Myocyte (in vitro differentiated cells): Measurements from ENCODE around the gene LRCH4. TPM values are rescaled to one million over a fixed set of nuclear protein-coding genes. Genes with fewer than 3 reads are reported as not detected.

Source experiments
- DNase-seq: peaks from one replicate; pipeline ENCODE4 v3.0.0-alpha.2; 2012; ENCODE audit warnings: low read depth
- total RNA-seq: library from RNA; depleted of rRNA; stranded (reverse); fragments of >200 nt; gene quantifications from 2 replicates; pipeline ENCODE4 v1.2.3, GENCODE V29; 2014

The LRCH4 gene
- total RNA-seq, 1 donor from 2014 or later: 63.1 TPM

DNA sequence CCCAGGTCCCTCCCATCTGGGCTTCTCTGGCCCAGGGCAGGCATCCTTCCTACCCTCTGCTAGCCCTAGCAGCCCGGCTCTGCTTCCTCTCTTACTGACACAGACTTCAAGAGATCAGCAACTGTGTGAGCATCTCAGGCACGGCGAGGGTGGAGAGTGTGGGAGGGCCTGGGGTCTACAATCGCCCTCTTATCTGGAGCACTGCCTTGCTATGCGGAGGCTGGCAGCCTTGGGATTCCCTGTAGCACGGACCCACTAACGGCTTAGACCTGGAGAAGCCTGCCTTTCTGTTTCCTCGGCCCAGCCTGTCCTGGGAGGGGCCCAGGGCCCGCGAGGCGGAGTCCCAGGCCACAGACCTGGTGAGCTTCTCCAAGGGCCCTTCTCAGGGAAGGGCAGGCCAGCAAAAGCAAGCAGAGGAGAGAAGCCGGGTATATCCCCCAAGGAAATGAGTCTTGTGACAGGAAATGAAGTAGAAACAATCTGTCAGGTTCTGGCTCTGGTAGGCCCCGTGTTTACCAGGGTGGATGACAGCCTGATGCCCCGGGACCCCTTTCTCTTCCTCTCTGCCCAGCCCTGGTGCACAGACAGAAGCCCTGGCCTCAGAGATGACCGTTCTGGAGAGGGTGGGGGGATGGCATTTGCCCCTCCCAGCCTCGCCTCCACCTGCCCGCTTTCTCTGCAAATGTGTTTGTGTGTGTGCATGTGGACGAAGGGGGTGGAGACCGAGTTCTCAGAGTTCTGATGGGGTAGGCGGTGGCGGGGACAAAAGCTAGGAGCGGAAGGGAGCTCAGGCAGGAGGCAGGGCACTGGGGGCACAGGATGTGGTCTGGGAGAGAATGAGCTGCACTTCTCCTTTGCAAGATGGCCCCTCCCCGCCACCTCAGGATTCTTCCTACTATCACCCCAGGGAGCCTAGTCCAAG is 2.5 kb downstream of the LRCH4 start:
- peak; percentile 33 for DNase-seq

GRCh38 chr7:100582650-100583049 is 3.3 kb downstream of the LRCH4 start:
- DNase-seq: no peak

DNA sequence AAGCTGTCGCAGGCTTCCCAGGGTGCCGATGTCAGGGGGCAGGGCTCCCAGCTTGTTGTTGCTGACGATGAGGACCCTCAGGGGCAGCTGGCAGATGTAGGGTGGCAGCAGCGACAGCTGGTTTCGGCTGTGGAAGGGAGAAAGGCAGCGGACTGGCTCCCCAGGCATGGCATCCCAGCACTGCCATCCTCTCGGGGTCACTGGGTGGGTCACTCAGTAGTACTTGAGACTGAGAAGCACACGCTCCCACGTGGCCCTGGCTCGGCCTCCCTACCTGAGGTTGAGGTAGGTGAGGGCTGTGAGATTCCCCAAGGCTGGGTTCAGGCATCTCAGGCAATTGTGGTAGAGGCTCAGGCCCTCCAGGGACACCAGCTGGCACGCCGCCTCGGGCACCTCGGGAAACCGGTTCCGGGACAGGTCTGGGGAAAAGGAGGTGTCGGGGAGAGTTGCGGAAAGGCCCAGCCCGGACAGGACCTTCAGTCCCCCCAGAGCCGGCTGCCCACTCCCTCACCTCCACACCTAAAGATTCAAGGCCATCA is 3.8 kb downstream of the LRCH4 start:
- DNase-seq: no peak

GRCh38 chr7:100580466-100581283 is 5.3 kb downstream of the LRCH4 start:
- no peak for DNase-seq

GRCh38 chr7:100578246-100579183 is 7.4 kb downstream of the LRCH4 start:
- no peak for DNase-seq

- DNase-seq: no peak
These were observed 8.4 kb downstream of the LRCH4 start for GRCh38 chr7:100577507-100577906.

DNA sequence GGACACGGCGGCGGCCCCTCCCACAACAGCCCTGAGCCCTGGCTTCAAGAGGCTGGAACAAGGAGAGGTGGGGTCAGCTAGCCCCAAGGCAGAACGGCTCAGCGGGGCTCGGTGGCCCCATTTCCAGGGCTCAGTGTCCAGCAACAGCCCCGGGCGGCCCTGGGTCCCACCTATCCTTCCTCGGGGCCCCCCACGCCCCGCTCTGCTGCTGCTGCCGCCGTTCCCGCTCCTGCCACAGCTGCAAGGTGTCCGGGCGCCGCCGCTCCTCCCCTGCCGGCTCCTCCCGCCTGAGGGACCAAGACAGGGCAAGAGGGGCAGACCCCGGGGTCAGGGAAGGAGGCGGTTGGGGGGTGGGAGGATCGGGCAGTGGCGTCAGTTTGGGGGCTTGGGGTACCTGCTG is 8.8 kb downstream of the LRCH4 start:
- no peak for DNase-seq

DNA sequence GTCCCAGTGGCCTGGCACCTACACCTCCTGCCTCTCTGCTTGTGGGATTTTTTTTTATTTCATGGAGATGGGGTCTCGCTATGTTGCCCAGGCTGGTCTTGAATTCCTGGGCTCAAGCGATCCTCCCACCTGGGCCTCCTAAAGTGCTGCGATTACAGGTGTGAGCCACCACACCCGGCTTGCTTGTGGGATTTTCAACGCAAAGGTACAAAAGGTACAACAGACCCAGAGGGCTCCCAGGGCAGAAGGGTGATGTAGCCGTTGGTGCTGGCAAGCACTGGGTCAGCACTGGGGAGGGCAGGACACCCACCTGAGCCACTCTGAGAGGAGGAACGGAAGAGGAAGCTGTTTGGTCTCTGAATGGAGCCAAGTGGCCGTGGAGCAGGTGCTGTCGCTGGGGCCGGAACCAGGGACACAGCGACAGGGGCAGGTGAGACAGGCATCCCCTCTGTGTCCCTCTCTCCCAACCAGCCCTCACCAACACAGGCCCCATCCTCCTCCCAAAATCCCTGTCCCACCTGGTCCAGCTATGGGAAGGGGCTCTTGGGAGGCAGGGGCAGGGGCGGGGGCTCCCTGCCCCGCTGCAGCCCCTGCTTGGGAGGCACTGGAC is 9.4 kb downstream of the LRCH4 start:
- no peak for DNase-seq

GRCh38 chr7:100575746-100576383 is 10.1 kb downstream of the LRCH4 start:
- DNase-seq: no peak

GRCh38 chr7:100575206-100575631 is 10.7 kb downstream of the LRCH4 start:
- no peak for DNase-seq

DNA sequence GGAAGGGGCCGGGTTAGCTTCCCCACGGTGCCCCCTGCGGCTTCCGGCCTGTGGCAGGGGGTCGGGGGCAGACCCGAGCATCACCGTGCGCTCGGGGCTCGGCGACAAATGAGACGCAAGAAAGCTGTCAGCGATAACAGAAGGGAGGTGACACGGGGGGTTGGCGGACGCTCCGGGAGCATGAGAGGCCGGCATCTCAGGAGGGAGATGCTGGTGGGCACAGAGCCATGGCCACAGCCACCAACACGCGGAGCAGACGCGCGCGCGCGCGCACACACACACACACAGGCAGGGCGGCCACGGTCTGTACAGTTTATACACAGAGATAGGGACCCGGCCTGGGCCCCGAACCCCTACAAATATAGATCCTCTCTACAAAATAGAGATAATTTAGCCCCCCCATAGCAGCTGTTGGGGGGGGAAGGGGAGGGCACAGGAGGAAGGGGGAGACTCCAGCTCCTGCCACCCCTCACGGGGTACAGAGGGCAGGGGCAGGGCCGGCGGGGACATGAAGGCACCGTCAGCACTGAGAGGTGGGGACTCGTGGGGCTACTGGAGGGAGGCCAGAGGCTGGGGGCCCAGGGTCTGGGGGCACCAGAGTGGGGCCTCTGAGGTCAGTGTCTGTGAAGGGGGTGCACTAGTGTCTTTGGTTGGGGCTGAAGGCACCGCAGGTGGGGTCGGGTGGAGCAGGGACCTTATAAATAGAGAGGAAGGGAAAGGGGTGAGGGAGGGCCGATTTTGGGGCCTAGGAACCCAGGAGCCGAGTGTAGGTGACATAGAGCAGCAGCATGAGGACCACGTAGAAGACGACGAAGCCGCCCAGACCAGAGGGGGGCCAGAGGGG is 11.3 kb downstream of the LRCH4 start:
- no peak for DNase-seq

DNA sequence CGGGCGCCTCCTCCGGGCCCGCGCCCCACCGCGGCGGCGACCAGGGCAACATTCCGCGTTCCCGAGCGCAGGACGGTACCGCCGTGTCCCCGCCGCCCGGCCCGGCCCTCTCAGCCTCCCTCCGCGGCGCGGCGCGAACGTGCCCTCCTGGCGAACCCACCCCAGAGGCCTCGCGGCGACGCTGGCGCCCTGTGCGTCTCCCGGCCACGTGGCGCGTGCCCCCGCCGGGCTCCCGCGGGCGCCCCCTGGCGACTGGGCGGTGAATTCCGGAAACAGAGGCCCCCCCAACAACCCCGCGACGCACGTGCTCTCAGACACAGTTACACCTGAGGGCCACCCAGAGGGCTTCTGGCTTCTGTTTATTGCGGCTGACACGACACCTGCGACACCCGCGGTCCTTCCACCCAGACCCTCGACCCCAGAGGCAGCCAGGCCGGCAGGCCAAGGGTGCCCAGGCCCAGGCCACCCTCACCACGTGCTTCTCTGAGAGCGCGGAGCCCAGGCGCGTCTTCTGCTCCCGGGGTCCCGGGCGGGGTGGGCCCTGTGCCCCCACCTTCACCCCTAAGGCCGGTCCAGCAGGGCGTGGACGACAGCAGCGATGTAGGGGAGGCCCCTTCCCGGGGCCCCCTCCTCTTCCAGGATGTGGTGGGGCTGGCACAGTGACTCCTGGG is 12.1 kb downstream of the LRCH4 start, which contains the start of gene SAP25:
TSS of gene SAP25 (minus strand) at position 210 of the 671 bp plus-strand sequence. CDS start at position 52, 158 bp downstream.
- DNase-seq: no peak

- DNase-seq: no peak
These were observed 12.8 kb downstream of the LRCH4 start for GRCh38 chr7:100572949-100573675.

GRCh38 chr7:100572281-100572948 is 13.5 kb downstream of the LRCH4 start:
- no peak for DNase-seq

DNA sequence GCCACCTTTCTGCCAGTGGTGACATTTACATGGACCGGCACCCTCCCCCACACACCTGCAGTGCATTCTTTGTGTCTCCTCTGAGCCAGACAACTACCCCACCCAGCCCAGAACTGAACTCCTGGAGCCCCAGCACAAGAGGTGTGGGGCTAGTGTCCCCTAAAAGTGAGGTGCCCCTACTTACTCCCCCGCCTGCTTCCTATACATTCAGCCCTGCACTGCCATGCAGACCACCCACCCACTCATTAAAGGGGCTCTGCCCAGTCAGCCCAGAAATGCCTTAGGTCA is 14.2 kb downstream of the LRCH4 start:
- no peak for DNase-seq

- DNase-seq: no peak
These were observed 14.7 kb downstream of the LRCH4 start for GRCh38 chr7:100570954-100571828.
